Measurements from ENCODE around the gene DRC3.

DRC3 gene

GRCh38 chr17:17970699-17971430, 1.8 kb upstream of the DRC3 start:
- no peak for DNase-seq

- DNase-seq: peak; percentile 27
These were observed 1.1 kb upstream of the DRC3 start for GRCh38 chr17:17971431-17972125.

- DNase-seq: no peak
These were observed 241 bp downstream of the DRC3 start for GRCh38 chr17:17972952-17973254.

DNA sequence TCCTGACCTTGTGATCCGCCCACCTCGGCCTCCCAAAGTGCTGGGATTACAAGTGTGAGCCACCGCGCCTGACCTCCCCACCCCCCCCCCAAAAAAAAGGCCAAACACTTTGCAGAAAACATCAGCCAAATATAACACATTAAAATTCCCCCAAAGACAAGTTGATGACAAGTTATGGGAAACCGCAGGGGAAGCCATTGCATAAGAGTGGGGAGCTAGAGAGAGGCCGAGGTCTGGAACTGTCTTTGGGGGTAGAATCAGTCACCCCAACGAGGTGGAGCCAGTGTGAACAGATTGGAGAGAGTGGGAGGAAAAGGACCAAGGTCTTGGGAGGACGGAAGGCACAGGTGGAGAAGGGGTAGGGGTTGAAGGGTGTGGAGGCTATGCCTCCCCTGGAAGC, 2.8 kb downstream of the DRC3 start:
- no peak for DNase-seq

GRCh38 chr17:17976931-17977570, 4.4 kb downstream of the DRC3 start:
- no peak for DNase-seq

GRCh38 chr17:17978481-17979424, 6.1 kb downstream of the DRC3 start:
- DNase-seq: no peak

GRCh38 chr17:17979778-17980177, 7.1 kb downstream of the DRC3 start:
- no peak for DNase-seq

DNA sequence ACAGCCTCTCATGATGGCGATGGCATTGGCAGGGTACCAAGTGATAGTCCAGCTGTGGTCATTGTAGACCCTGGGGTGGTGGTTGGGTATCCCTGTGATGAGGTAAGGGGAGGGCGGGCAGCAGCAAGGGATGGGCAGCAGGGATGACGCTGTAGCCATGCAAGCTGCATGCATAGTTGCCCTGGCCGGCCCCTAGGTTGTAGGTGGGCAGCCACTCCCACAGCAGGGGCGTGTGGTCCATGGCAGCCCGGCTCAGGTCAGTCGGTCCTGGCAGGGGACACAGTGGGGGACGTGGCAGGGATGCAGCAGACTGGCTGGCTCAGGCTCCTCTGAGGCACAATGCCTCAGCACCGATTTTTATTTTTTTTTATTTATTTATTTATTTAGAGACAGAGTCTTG, 8.7 kb downstream of the DRC3 start:
- no peak for DNase-seq

DNA sequence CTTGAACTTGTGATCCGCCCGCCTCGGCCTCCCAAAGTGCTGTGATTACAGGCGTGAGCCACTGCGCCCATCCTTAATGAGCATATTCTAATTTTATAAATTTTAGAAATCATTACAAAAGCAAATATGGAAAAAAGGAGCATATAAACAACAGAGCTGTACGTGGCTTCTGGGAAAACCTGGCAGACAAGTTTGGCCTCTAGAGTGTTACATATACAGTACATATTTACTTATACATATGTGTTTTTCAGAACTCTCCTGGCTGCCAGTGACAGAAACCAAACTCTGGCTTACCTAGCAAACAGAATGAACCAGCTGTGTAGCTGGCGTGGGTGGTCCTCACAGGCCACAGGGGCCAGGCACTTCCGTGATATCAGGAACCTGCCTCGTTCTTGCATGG, 10.1 kb downstream of the DRC3 start:
- DNase-seq: no peak

GRCh38 chr17:17983376-17983775, 10.7 kb downstream of the DRC3 start:
- no peak for DNase-seq

GRCh38 chr17:17983776-17984175, 11.1 kb downstream of the DRC3 start:
- DNase-seq: no peak

GRCh38 chr17:17985153-17985552, 12.5 kb downstream of the DRC3 start:
- no peak for DNase-seq

GRCh38 chr17:17985555-17985954, 12.9 kb downstream of the DRC3 start:
- DNase-seq: no peak

DNA sequence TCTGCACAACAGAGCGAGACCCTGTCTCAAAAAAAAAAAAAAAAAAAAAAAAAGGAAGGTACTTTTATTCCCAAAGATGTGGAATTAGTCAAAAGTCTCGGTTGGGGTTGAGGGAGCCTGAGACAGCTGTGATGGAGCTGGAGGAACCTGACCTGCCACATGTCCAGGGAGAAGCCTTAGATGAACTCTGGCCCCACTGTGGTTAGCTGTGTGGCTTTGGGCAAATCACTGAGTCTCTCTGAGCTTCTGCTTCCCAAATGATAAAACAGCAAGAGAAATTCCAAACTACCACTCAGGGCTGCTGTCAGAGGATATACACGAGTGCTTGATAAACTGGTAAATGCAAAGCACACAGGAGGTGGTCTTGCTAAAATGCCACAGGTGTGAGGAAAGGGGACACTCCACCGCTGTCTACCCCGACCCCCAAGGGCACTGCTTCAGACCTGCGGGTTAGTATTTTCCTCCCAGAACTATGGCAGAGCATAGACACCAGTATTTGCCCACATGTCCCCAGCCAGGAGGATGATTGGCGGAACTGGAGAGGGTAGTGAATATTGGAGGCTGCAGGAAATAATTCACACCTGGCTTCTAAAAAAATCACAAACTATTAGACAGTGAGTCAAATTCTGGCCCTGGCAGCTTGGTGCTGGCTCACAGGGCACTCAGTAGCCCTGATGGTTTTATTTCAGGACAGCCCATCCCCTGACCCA, 14.7 kb downstream of the DRC3 start:
- DNase-seq: no peak

DNA sequence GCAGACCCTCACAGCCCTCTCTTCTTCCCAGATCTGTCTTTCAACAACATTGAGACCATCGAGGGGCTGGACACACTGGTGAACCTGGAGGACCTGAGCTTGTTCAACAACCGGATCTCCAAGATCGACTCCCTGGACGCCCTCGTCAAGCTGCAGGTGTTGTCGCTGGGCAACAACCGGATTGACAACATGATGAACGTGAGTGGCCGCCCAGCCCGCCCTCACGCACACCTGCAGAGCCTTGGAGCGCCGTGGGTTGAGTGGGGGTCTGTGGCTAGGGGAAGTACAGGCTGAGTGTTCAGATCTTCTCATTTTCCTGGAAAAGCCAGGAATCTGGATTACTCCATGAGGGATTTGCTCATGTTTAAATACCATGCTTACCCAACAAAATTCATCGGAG, 15.2 kb downstream of the DRC3 start:
- no peak for DNase-seq

DNA sequence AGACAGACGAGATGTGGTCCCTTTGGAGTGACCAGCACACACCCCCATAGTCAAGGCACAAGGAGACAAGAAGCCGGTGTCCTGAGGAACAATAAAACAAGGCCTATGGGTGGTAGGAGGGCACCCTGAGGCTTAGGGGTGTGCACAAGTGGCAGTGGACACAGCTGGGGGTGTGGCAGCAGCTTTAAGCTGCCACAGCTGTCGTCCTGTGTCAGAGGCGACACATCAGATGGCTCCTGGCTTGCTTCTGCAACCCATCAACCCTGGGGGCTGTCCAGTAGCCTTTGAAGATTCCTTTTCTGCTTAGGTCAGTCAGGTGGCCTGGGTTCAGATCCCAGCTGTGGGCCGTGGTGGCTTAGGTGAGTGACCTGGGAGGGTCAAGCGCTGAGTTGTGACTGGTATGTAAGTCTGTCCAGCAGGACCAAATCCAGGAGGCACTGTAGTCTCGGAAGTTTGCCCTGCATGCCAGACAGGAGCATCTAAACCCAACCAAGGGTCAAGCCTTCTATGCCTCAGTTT, 15.8 kb downstream of the DRC3 start:
- no peak for DNase-seq

- no peak for DNase-seq
These were observed 16.4 kb downstream of the DRC3 start for GRCh38 chr17:17989081-17989480.

DNA sequence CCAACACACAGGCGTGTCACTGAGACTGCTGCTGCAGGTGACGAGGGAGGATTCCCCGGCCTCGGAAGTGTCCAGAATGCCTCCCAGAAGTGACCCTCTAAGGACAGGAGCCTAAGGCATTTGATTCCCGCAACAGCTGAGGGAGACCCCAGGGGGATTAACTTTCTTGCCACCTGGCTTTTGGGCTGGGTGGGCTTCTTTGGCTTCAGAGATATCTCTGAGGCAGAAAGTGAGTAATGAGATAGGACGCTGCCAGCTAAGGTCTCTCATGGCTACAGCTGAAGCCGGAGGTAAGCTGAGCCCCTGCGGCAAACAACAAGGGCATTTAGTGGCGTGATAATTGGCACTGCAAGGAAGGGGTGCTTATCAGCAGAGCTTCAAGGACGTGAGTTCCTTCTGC, 17.0 kb downstream of the DRC3 start:
- no peak for DNase-seq

DNA sequence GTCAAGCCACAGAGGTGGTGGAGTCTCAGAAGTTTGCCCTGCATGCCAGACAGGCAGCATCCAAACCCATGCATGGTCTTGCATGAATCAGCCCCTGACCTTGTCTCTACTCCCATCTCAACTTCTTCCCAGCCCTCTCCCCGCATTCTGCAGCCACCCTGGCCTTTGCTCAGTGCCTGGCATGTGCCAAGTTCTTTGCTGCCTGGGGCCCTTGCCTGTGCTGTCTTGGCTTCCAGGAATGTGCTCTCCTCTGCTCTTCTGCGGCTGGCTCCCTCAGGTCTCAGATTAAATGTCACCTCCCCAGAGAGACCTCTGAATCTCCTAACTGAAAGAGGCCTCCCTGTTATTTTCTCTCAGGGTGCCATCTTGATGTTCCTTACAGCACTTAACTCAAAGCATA, 17.6 kb downstream of the DRC3 start:
- no peak for DNase-seq

DNA sequence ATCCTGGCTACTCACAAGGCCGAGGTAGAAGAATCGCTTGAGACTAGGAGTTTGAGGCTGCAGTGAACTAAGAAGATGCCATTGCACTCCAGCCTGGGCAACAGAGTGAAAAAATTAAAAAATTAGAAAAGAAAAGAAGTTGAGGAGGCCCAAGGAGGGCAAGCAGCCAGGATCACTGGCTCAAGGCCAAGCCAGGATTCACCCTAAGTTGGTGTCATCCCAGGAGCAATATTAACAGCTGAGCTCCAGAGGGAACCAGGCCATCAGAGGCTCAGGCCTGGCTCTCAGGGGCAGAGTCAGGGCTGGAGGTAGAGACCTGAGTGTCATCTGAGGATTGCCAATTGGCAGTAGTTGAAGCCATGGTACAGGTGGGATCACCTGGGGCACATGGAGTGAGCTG, 20.7 kb downstream of the DRC3 start:
- DNase-seq: no peak

DNA sequence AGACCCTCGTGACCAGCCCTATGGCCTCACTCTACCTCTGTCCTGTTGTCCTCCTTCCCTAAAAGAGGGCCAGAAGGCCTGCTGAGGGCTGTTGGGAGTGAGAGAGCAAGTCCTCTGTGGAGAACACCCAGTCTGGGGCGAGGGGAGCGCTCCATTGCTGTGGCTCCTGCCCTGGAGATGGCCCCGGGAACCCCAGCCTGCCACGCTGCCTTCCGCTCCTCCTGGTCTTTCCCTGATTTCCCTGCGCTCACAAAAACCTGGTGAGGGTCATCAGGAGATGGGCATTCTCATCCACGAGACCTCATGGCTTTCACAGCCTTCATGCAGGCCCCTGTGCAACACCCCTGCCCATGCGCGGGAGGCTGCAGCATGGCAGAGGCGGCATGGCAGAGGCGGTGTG, 21.2 kb downstream of the DRC3 start:
- no peak for DNase-seq

Measured in effector CD8-positive, alpha-beta T cell (primary cell).